GM15510 (cell line): ENCODE results near the gene TFPT.

Experiments used
- POLR2A ChIP-seq: IDR thresholded peaks from 3 replicates; pipeline ENCODE4 v1.6.1; 2011; ENCODE audit warnings: borderline replicate concordance; ENCODE audit not compliant: insufficient read length; ENCODE audit errors: extremely low read depth

The TFPT gene

DNA sequence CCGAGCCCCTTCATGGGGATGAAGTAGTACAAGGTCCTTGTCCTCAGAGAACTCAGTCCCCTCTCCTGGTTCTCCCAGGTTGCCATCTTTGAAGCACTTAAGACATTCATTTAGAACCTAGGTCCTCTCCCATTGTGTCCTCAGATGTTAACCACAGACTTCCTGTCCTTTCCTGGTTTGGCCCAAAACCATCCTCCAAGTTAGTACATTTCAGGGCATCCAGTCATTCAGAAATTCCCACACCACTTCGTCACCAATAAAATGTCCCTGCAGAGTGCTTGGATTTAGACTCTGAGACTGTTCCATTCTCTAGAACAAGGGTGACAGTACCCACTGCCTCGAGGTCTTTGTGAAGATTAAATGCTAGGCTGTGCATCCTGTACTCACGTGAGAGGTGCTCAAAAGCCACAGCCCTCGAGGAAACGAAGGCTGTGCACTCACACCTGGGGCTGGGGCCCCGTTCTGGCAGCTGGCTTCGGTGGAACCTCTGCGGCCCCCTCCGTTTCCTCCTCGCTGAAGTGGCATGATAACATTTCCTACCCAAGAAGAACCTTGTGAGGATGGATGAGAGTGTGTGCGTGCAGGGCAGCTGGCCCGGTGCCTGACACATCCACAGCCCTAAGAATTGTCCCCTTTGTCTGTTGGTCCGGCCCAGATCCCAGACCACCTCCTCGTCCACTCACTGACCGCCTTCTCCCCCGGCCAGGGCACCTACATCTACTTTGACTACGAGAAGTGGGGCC is 39.3 kb upstream of the TFPT start:
- TF ChIP-seq POLR2A, result no peak

- no peak for TF ChIP-seq POLR2A
Measured at GRCh38 chr19:54153731-54154326, 38.4 kb upstream of the TFPT start.

DNA sequence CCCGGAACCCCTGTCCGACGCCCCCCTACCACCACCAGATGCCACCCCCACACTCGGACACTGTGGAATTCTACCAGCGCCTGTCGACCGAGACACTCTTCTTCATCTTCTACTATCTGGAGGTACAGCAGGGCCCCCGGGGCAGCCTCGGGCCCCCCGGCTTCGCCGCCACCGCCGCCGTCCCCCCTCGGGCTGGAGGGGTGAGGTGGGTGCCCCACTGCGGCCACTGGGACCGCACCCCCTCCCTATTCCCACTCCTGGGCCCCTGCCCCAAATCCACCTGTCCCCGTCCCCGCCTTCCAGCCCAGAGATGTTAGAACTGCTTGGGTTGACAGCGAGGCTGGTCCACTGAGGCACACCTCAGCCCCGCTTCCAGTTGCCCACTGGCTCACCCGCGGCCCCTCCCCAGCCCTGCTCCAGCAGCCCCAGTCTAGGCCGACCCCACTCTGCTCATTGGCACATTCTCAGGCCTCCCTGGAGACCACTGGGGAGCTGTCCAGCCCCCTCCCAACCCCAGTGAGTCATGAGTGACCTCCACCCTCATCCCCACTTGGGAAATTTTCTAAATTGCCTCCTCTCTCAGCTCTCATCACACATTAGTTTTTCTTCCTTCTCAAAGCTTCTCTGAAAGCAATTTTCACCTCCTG is 37.5 kb upstream of the TFPT start:
- TF ChIP-seq POLR2A, result no peak

GRCh38 chr19:54152267-54152666 is 36.8 kb upstream of the TFPT start:
- TF ChIP-seq POLR2A, result no peak

DNA sequence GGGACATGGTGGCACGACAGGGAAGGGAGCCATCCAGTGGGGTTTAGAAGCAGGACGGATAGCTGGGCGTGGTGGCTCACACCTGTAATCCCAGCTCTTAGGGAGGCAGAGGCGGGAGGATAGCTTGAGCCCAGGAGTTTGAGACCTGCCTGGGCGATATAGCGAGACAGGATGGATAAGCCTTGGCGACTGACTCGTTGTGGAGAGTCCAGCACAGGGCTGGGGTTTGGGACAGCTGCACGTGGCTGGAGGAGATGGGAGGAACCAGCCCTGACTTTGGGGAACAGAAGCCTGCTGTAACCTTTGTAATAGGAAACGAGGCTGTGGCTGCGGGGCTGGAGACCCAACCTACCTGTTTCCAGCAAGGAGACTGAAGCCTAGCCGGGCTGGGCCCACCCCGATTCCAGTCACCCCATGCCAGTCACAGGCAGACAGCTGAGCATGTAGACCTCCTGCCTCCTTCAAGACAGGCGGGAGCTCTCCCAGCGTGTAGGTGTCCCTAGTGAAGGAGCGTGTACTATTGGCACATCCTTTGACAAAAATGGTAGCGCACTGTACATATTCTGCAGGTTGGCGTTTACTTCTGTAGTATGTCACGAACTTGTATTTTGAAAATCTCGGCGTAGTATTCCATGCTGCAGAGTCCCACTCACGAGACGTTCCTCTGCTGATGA is 36.0 kb upstream of the TFPT start:
- no peak for TF ChIP-seq POLR2A

- no peak for TF ChIP-seq POLR2A
Measured at GRCh38 chr19:54149021-54149812, 33.8 kb upstream of the TFPT start.

GRCh38 chr19:54148158-54148557 is 32.7 kb upstream of the TFPT start:
- no peak for TF ChIP-seq POLR2A

GRCh38 chr19:54147676-54148075 is 32.2 kb upstream of the TFPT start:
- no peak for TF ChIP-seq POLR2A

DNA sequence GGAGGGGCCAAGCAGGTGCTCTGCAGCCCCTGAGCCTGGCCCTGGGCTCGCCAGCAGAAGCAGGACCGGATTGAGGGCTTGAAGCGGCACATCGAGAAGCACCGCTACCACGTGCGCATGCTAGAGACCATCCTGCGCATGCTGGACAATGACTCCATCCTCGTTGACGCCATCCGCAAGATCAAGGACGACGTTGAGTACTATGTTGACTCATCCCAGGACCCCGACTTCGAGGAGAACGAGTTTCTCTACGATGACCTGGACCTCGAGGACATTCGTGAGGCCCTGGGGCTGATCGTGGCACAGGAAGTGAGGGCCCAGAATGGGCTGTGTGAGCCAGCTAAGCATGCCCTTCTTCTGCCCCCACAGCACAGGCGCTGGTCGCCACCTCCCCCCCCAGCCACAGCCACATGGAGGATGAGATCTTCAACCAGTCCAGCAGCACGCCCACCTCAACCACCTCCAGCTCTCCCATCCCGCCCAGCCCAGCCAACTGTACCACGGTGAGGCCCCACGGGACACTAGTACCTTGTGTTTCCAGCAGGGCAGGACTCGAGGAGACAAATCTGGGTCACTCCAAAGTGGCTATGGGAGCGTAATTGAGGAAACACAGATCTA is 30.2 kb upstream of the TFPT start:
- TF ChIP-seq POLR2A, result no peak

GRCh38 chr19:54142166-54142780 is 26.8 kb upstream of the TFPT start:
- no peak for TF ChIP-seq POLR2A

GRCh38 chr19:54141356-54141755 is 25.9 kb upstream of the TFPT start:
- no peak for TF ChIP-seq POLR2A

GRCh38 chr19:54138489-54139256 is 23.2 kb upstream of the TFPT start:
- TF ChIP-seq POLR2A, result no peak
